A549 (cell line): ENCODE results near the gene VARS2. TPM values are rescaled to one million over a fixed set of nuclear protein-coding genes. Genes with fewer than 3 reads are reported as not detected.

ENCODE experiments used
- ATAC-seq, 2 experiments: fragments of 200-7000 bp in 1 of 2; fragments of >200 bp in 1 of 2; cut with Nextera tagmentation in 1 of 2; cut with Tn5 transposase in 1 of 2; 3 replicates each; pipeline versions ENCODE4 v1.8.0 to v1.9.1; 2018 to 2020; ENCODE audit warnings: mild to moderate bottlenecking in 1 of 2, moderate library complexity in 1 of 2
- CTCF ChIA-PET: fragments of 300-600 bp; sonication (Branson Sonifier 250); formaldehyde crosslinking; extraction: SDS; loops from one replicate; lab custom pipeline; 2021; ENCODE audit warnings: antibody characterized with exemption, inconsistent platforms; lab: Yijun Ruan, JAX
- POLR2A ChIA-PET: fragments of 350-600 bp; formaldehyde crosslinking; extraction: SDS; loops from one replicate; lab custom pipeline; 2021; ENCODE audit warnings: antibody characterized with exemption, inconsistent platforms; lab: Yijun Ruan, JAX
- DNase-seq, 2 experiments: peaks; one replicate each; pipeline versions ENCODE4 v3.0.0 to v3.0.0-alpha.2; 2011 to 2016; ENCODE audit warnings: low read depth in 1 of 2, low spot score in 1 of 2
- FAIRE-seq: peaks from 2 replicates; lab custom pipeline; 2011; peaks lifted over from hg19 to GRCh38; lab: Jason Lieb, UNC
- H3K27ac ChIP-seq, 2 experiments: fragments of >200 bp; sonication (Bioruptor Twin); formaldehyde crosslinking; 3 replicates each; pipeline ENCODE4 v1.5.1; 2016 to 2017
- H3K4me1 ChIP-seq: fragments of >200 bp; sonication (Bioruptor Twin); formaldehyde crosslinking; 3 replicates; pipeline ENCODE4 v1.6.1; 2016
- H3K4me2 ChIP-seq: fragments of >200 bp; sonication (Bioruptor Twin); formaldehyde crosslinking; 3 replicates; pipeline ENCODE4 v1.6.1; 2016
- H3K4me3 ChIP-seq: fragments of >200 bp; sonication (Bioruptor Twin); formaldehyde crosslinking; 3 replicates; pipeline ENCODE4 v1.5.1; 2016
- H3K9me3 ChIP-seq: fragments of >200 bp; sonication (Bioruptor Twin); formaldehyde crosslinking; 3 replicates; pipeline ENCODE4 v1.6.1; 2016
- CBX2 ChIP-seq: fragments of 200-600 bp; sonication (generic); IDR thresholded peaks from 2 replicates; pipeline ENCODE4 v1.6.1; 2016; ENCODE audit warnings: low read depth, mild to moderate bottlenecking, borderline replicate concordance
- CBX8 ChIP-seq: fragments of 200-600 bp; sonication (generic); IDR thresholded peaks from 2 replicates; pipeline ENCODE4 v1.6.1; 2016
- CHD2 ChIP-seq: fragments of 150-350 bp; IDR thresholded peaks from 2 replicates; pipeline ENCODE4 v1.6.1; 2014; ENCODE audit warnings: low read length; ENCODE audit not compliant: partially characterized antibody
- EHF ChIP-seq: fragments of 250-450 bp; sonication (Bioruptor Pico); IDR thresholded peaks from 2 replicates; pipeline ENCODE4 v1.5.0; 2020; ENCODE audit warnings: mild to moderate bottlenecking
- FOSB ChIP-seq: fragments of 250-450 bp; sonication (Bioruptor Pico); IDR thresholded peaks from 2 replicates; pipeline ENCODE4 v1.5.0; 2020; ENCODE audit warnings: mild to moderate bottlenecking, moderate library complexity
- HEYL ChIP-seq: fragments of 250-450 bp; sonication (Bioruptor Pico); IDR thresholded peaks from 2 replicates; pipeline ENCODE4 v1.8.0; 2021; ENCODE audit warnings: mild to moderate bottlenecking, moderate library complexity
- HMGXB4 ChIP-seq: fragments of 250-450 bp; sonication (Bioruptor Pico); IDR thresholded peaks from 2 replicates; pipeline ENCODE4 v1.5.0; 2021; ENCODE audit warnings: mild to moderate bottlenecking, moderate library complexity, borderline replicate concordance
- HOXB13 ChIP-seq: fragments of 250-450 bp; sonication (Bioruptor Pico); IDR thresholded peaks from 2 replicates; pipeline ENCODE4 v1.5.0; 2020; ENCODE audit warnings: low read depth, mild to moderate bottlenecking, moderate library complexity
- HOXB5 ChIP-seq: fragments of 250-450 bp; sonication (Bioruptor Pico); IDR thresholded peaks from 2 replicates; pipeline ENCODE4 v1.5.0; 2020; ENCODE audit warnings: mild to moderate bottlenecking, moderate library complexity
- JUN ChIP-seq, 2 experiments: fragments of >200 bp; sonication (Bioruptor Twin); formaldehyde crosslinking; IDR thresholded peaks; 2 replicates in 1 of 2; 3 replicates in 1 of 2; pipeline ENCODE4 v1.6.1; 2016 to 2017
- MAFK ChIP-seq: fragments of 450-650 bp; IDR thresholded peaks from 2 replicates; pipeline ENCODE4 v1.6.1; 2014; ENCODE audit not compliant: partially characterized antibody
- MAZ ChIP-seq: fragments of 150-350 bp; IDR thresholded peaks from 2 replicates; pipeline ENCODE4 v1.6.1; 2014; ENCODE audit warnings: antibody characterized with exemption, low read depth, low read length, borderline replicate concordance
- NFE2L2 ChIP-seq: fragments of 150-350 bp; conservative IDR thresholded peaks from 2 replicates; pipeline ENCODE4 v1.6.1; 2014; ENCODE audit warnings: low read length
- NPAS2 ChIP-seq: fragments of 250-450 bp; sonication (Bioruptor Pico); IDR thresholded peaks from 2 replicates; pipeline ENCODE4 v1.8.0; 2022; ENCODE audit warnings: mild to moderate bottlenecking, moderate library complexity, borderline replicate concordance
- NR3C1 ChIP-seq: fragments of >200 bp; sonication (Bioruptor Twin); formaldehyde crosslinking; IDR thresholded peaks from 3 replicates; pipeline ENCODE4 v1.6.1; 2017
- PHF8 ChIP-seq: fragments of 200-600 bp; sonication (generic); IDR thresholded peaks from 2 replicates; pipeline ENCODE4 v1.6.1; 2016; ENCODE audit warnings: low read depth, mild to moderate bottlenecking, antibody characterized with exemption, moderate library complexity, borderline replicate concordance
- SREBF2 ChIP-seq: fragments of 450-650 bp; IDR thresholded peaks from 2 replicates; pipeline ENCODE4 v1.6.1; 2014; ENCODE audit warnings: mild to moderate bottlenecking, moderate library complexity
- TFCP2L1 ChIP-seq: fragments of 250-450 bp; sonication (Bioruptor Pico); IDR thresholded peaks from 2 replicates; pipeline ENCODE4 v1.5.0; 2021; ENCODE audit warnings: mild to moderate bottlenecking
- WGBS: methylation state at CpG from one replicate; pipeline ENCODE4 v1.1.6; 2017; ENCODE audit errors: missing lambda C conversion rate; 5-methylcytosine and 5-hydroxymethylcytosine counted together
- polyA plus RNA-seq, 4 experiments: library from polyadenylated mRNA; depleted of rRNA in 3 of 4; stranded (reverse); fragments of >200 nt; fragmentation: RNase III in 1 of 4; extraction: RNeasy Plus Mini Kit Qiagen cat#74134 plus additional on column Dnase treatment in 1 of 4; gene quantifications; 2 replicates in 3 of 4; 3 replicates in 1 of 4; pipeline ENCODE4 v1.2.3, GENCODE V29; 2011 to 2017
- TF ChIP-seq, protein P1 (sequence below): fragments of 250-450 bp; sonication (Bioruptor Pico); IDR thresholded peaks from 2 replicates; pipeline ENCODE4 v1.5.0; 2020; ENCODE audit warnings: low read depth, mild to moderate bottlenecking, moderate library complexity
- TF ChIP-seq, protein P2 (sequence below): IDR thresholded peaks from 2 replicates; pipeline ENCODE4 v1.6.1; 2012
- TF ChIP-seq, protein P3 (sequence below): fragments of 450-650 bp; IDR thresholded peaks from 2 replicates; pipeline ENCODE4 v1.6.1; 2014; ENCODE audit warnings: antibody characterized with exemption

The VARS2 gene
- polyA plus RNA-seq, 2 of the 4 experiments (the other 2 are of a cell fraction): 15.0 to 15.5 TPM

DNA sequence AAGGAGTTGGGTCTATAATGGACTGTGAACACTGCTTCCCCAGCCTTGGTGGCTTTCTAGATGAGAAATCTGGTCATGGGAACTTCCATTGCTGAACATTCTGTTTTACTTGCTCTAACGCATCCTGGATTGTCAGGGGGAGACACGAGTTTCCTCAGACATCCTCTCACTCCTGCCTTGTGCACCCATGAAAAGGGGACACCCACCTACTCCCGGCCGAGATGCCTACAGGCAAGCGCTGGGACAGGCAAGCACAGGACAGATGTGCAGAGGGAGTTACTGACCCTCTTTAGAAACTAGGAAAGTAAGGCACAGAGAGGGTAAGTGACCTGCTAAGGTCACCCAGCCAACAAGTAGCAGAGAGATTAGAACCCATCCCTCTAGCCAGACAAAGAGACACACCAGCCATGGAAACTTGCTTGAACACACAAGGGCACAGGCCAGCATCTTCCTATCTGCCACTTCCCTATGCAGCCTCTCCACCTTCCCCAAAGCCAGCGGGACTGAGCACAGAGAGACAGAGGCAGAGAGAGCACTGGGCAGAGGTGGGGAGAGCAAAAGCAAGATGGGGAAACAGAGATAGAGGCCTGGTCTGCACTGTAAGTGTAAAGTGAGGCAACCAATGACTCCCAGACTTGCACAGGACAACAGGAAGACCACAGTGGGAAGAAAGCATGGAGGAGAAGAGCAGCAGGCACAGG is 18.8 kb downstream of the VARS2 start:
- no peak for DNase-seq
- TF ChIP-seq, protein P1, sequence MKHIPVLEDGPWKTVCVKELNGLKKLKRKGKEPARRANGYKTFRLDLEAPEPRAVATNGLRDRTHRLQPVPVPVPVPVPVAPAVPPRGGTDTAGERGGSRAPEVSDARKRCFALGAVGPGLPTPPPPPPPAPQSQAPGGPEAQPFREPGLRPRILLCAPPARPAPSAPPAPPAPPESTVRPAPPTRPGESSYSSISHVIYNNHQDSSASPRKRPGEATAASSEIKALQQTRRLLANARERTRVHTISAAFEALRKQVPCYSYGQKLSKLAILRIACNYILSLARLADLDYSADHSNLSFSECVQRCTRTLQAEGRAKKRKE (CRISPR knock-in tag): no peak
- TF ChIP-seq MAZ (no peak), HOXB13 (CRISPR knock-in tag) (no peak), MAFK (no peak), HEYL (CRISPR knock-in tag) (no peak), HMGXB4 (CRISPR knock-in tag) (no peak), SREBF2 (no peak), NFE2L2 (no peak), FOSB (no peak), EHF (no peak), PHF8 (no peak), CHD2 (no peak), NR3C1 (no peak), HOXB5 (CRISPR knock-in tag) (no peak)
- TF ChIP-seq, protein P2, sequence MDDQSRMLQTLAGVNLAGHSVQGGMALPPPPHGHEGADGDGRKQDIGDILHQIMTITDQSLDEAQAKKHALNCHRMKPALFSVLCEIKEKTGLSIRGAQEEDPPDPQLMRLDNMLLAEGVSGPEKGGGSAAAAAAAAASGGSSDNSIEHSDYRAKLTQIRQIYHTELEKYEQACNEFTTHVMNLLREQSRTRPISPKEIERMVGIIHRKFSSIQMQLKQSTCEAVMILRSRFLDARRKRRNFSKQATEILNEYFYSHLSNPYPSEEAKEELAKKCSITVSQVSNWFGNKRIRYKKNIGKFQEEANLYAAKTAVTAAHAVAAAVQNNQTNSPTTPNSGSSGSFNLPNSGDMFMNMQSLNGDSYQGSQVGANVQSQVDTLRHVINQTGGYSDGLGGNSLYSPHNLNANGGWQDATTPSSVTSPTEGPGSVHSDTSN: no peak
- TF ChIP-seq, all 56 proteins: peak for 0
- peaks cover 13% of the 10 kb centered on the region for H3K9me3 ChIP-seq
- no peak for FAIRE-seq
- H3K4me3 ChIP-seq: no peak overlapping the region
- peak overlapping the region; percentile 30; the same call in 1 of the 3 replicates for H3K4me2 ChIP-seq
- WGBS: 78% methylated on average over 6 of the region's 6 CpGs
- peaks cover 11% of the 10 kb centered on the region for H3K4me1 ChIP-seq
- CTCF ChIA-PET: no interaction called here
- no peak overlapping the region; a peak in 1 of 6 replicates for H3K27ac ChIP-seq
- no peak for ATAC-seq
- POLR2A ChIA-PET: no interaction called here

GRCh38 chr6:30935018-30935417 is 21.0 kb downstream of the VARS2 start:
- peaks cover 11% of the 10 kb centered on the region for H3K4me1 ChIP-seq
- ATAC-seq (no peak), DNase-seq (no peak), FAIRE-seq (no peak)
- CTCF ChIA-PET: interaction anchor here (0.9 to 2.2 kb wide), 4 partner anchors 10 to 145 kb away, joined by 3 to 11 read pairs (median 5); partner anchors contain the start of gene VARS2
- no peak for TF ChIP-seq JUN (IDR thresholded peaks at IDR 0.05)
- TF ChIP-seq TFCP2L1 (CRISPR knock-in tag): no peak
- no peak for TF ChIP-seq HOXB13 (CRISPR knock-in tag)
- TF ChIP-seq CBX2: no peak
- no peak for TF ChIP-seq NPAS2 (CRISPR knock-in tag)
- TF ChIP-seq CBX8: no peak
- TF ChIP-seq, protein P3, sequence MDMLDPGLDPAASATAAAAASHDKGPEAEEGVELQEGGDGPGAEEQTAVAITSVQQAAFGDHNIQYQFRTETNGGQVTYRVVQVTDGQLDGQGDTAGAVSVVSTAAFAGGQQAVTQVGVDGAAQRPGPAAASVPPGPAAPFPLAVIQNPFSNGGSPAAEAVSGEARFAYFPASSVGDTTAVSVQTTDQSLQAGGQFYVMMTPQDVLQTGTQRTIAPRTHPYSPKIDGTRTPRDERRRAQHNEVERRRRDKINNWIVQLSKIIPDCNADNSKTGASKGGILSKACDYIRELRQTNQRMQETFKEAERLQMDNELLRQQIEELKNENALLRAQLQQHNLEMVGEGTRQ: no peak
- TF ChIP-seq, all 56 proteins: peak for 0
- Histone ChIP-seq H3K9me3 (no peaks in the 10 kb centered on the region), H3K27ac (no peak overlapping the region), H3K4me2 (no peak overlapping the region), H3K4me3 (no peak overlapping the region)
- 18% methylated on average over 3 of the region's 3 CpGs for WGBS
- POLR2A ChIA-PET: no interaction called here
